H4 (cell line): Measurements from ENCODE around the gene CATSPER1. TPM values are rescaled to one million over a fixed set of nuclear protein-coding genes. Genes with fewer than 3 reads are reported as not detected.

Source experiments
- DNase-seq: peaks from one replicate; pipeline ENCODE4 v3.0.0-alpha.2; 2015; ENCODE audit warnings: low spot score
- total RNA-seq: library from RNA; depleted of rRNA; stranded (reverse); fragments of >200 nt; shearing (Covaris generic); gene quantifications from 2 replicates; pipeline ENCODE4 v1.2.3, GENCODE V29; 2014

Gene CATSPER1
- total RNA-seq, 1 experiment from 2014 or later = 2.6 TPM

- DNase-seq = peak; percentile 49
Measured at GRCh38 chr11:66002648-66003225, 23.5 kb downstream of the CATSPER1 start.

- DNase-seq = peak; percentile 96
Measured at GRCh38 chr11:66001942-66002647, 24.2 kb downstream of the CATSPER1 start, which contains the start of the genes BANF1 and EIF1AD. Gene BANF1 (plus strand): TSS chr11:66002503. CDS start chr11:66003251, 748 bp downstream. Gene EIF1AD (minus strand): TSS chr11:66002157. CDS start chr11:66000389, 1,768 bp downstream.

GRCh38 chr11:65997286-65997685 lies 29.0 kb downstream of the CATSPER1 start:
- no peak for DNase-seq

- no peak for DNase-seq
Measured at GRCh38 chr11:65992056-65992455, 34.2 kb downstream of the CATSPER1 start.

GRCh38 chr11:65988791-65989592 lies 37.3 kb downstream of the CATSPER1 start:
- peak; percentile 92 for DNase-seq

- no peak for DNase-seq
Measured at GRCh38 chr11:65987336-65987735, 38.9 kb downstream of the CATSPER1 start.

- DNase-seq = no peak
Measured at GRCh38 chr11:65983589-65983987, 42.7 kb downstream of the CATSPER1 start.

GRCh38 chr11:65982824-65983588 lies 43.3 kb downstream of the CATSPER1 start:
- DNase-seq = no peak

GRCh38 chr11:65981972-65982823 lies 44.1 kb downstream of the CATSPER1 start:
- DNase-seq = no peak

GRCh38 chr11:65981101-65981740 lies 45.1 kb downstream of the CATSPER1 start:
- DNase-seq = no peak

- DNase-seq = no peak
Measured at GRCh38 chr11:65979261-65979759, 47.0 kb downstream of the CATSPER1 start.

GRCh38 chr11:65978391-65979238 lies 47.7 kb downstream of the CATSPER1 start:
- DNase-seq = no peak

GRCh38 chr11:65977621-65978390 lies 48.5 kb downstream of the CATSPER1 start:
- DNase-seq = no peak

GRCh38 chr11:65976216-65977176 lies 49.8 kb downstream of the CATSPER1 start:
- no peak for DNase-seq

- DNase-seq = no peak
Measured at GRCh38 chr11:65975771-65976170, 50.5 kb downstream of the CATSPER1 start.

GRCh38 chr11:65973439-65974110 lies 52.7 kb downstream of the CATSPER1 start:
- no peak for DNase-seq

GRCh38 chr11:65972116-65972515 lies 54.2 kb downstream of the CATSPER1 start:
- DNase-seq = no peak
